GM18867 (cell line): ENCODE measurements around the gene SKAP1.

Experiments used
- ATAC-seq: cut with Tn5 transposase; IDR thresholded peaks from one replicate; pipeline ENCODE4 v1.9.1; 2021; ENCODE audit warnings: mild to moderate bottlenecking, moderate library complexity; ENCODE audit not compliant: unreplicated experiment

SKAP1 gene

DNA sequence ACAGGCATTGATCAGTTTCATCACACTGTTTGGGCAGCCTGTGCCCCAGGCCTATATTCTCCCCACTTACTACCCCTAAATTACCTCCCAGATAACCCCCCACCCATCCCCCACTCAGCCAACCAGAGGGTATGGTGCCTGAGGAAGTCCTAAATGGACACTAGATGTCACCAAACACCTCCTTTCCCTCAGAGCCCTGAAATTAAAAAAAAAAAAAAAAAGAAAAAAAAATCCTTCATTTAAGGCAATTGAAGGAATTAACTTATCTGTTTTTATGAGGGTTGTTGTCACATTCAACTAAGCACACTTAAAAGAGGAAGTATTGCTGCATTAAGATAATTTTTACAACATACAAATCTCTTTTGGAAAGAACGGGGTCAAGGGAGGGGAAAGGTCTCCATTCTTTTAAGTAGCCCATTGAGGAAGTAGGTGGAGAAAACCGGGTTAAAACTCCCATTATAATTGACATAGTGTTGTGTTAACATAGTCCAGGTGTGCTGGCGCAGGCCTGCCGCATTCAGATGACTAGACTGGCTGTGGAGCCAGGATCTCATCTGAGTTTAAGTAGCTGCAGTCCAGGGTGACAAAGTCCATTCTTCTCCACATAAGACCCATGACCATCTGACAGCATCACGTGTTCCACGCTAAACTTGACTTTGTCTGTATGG lies 276.2 kb downstream of the SKAP1 start:
- ATAC-seq, result no peak

DNA sequence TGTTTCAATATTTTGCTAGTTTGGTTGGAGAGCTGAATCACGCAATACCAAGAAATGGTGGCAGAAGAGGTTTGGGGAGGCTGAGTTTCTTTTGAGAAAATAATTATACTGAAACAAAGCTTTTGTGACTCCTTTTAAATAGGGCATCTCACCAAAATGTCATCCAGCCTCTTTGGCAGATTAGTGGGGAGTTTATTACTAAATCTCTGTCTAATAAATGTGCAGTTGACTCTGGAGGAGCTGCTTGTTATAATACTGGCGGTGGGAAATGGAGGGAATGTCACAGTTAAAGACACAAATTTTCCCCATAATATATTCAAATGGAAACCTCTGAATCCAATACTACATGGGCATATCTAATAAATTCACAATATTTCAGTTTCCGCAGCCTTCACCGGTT lies 277.7 kb downstream of the SKAP1 start:
- ATAC-seq, result no peak

DNA sequence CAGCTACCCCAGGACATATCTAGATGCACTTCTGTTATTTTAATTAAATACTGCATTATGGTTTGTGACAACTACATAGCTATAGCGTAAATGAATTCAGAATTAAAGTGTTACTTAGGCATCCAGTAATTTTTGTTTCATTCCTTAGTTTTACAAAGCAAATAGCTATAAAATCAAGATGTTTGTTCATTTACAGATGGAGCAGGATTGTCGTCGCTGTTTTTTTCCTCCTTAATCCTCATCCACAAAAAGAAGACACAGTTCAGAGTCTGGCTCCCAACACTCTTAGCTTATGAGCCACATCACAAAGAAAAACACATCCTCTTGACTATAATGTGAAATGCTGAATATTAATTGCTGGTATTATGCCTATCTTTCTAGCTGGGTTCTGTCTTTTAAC lies 278.8 kb downstream of the SKAP1 start:
- no peak for ATAC-seq

DNA sequence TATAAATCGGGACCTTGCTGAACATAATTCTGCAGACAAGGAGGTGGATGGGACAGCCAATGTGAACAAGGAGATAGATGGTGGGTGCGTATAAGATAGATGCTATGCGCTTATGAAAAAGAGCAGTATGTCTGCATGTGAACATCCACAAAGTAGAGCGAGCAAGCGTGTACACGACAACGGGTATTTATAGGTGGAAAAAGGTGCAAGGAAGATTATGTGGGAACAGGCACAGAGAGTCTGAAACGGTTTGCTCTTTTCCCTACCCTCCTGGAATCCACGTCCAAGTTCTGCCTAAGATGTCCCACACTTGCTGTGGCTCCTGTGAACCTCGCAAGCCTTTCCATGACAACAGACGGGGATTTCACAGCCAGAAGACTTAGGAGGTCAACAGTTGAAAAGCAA lies 279.4 kb downstream of the SKAP1 start:
- no peak for ATAC-seq

DNA sequence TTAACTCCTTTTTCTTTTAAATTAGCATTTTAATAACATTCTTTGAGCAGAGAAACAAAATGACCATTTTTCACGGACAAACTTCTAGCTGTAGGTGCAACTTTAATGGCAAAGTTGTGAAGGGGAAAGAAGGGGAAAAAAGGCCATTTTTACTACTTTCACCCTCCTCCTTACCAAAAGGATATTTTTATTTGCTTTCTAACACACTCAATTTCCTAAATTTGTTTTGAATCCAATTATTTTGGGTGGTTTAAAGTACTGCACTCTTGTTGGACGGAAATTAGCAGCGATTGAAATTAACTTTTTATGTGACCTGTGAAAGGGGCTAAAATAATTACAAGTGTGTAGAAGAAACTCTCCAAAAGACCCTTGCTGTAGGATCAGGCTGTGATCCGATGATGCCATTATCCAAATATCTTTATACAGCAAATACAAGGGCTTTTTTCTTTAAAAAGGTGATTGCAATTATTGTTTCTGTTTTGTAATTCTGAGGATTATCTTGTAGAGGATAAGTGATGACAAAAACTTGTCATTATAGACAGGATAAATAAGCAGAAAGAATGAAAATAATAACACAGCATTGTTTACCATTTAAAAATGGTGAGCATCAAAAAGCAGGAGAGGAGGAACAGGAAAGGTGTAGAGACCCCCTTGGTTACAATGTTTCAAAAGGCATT lies 280.1 kb downstream of the SKAP1 start:
- ATAC-seq, result no peak

DNA sequence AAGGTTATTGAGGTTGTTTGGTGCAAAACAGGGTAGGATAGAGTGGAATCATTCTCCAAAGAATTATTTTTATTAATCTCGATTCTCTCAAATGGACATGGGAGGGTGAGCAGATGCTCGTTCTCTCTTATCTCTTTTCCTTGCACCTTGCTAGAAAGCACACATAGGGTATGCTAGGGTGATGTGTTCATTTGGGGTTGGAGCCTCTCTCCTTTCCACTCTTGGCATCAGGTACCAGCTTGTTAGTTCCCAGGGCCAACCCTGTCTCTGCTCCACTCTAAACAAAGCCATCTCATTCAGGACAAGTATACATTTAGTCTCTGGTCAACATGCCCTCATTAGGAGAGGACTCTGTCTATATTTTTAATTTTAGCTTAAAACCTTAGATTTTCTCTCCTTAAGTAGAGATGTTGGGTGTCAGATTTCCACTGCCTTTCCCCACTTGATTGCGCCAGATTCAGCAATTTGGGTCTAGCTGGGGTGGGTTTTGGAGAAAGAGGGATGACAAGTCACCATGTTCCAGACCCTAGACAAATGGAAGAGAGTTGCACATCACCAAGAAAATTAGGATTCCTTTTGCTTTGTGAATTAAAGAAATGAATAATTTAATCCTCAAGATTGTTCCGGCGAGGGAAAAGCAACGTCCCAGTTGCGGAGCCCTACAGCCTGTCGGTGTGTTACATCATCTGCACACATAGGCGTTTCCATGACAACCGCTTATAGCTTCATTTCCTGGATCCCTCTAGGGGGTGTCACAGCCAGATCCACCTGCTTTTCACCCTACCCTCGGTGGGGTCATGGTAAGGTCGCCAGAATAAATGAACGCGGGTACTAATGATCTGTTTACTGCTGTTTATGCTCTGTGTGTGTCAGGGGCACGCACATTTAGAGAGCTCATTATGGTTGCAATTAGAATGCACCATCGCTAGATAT lies 280.9 kb downstream of the SKAP1 start:
- ATAC-seq, result no peak

DNA sequence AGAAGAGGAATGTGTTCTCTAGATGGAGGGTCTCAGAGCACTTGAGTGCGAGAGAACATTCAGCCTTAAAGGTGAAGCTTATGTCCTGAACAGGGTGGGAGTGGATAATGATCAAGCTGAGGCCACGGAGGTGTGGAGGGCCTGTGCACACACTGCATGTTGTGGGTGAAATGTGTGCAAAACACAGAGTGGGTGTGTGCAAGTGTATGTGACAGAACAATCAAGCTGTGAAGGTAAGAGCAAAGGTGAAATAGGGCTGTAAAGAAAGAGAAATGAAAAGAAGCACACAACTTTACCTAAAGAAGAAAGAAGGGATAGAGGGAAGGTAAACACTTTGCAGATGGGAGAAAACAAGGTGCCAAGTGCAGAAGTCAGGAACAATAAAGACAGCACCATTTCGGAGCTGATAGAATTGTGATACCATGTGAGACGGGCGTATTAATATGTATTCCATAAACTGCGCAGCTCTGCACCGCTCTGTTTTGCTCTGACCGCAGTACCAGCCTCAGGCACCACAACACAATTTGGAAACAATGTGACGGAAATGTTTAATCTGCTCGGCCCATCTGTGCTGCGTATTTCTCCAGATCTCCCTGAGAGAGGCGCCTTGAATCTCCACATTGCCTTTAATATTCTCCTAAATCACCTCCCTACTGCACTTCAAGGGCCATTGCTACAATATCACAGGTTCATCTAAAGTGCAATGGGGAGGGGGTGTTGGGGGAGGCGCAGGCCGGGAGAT lies 281.8 kb downstream of the SKAP1 start:
- ATAC-seq, result no peak

DNA sequence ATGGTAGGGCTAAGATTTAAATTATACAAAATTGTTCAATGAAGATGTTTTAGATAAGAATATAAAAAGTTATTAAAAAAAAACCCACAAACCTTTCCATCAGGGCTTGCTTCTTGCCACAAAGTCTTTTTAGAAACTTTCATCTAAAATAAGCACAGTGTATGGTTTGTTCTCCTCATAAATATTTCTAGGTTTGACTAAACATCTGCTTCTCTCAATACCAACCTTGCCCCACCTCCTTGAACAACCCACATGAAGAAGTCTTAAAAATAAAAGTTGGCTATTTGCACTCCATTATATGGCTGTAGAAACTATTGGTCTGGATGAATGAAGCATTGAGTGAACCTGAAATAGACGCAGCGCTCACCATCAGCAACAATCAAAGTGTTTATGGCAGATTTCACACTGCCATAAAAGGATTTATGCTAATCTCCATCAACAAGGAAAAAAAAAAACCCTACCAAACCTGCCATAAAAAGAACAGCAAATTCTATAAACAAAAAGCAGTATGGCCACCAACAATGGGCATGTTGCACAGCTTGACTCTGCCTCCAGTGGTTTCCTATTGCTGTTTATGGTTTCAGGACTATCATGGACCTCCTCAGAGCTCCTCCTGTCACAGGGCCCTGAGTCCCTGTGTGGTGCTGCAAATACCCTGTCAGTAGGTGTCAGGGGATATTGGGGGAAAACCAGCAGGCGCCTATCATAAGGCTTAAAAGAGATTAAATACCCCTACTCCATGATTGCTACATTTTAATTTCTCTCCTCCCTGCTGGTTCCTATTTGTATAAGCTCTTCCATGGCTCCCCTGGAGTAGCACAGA lies 284.8 kb downstream of the SKAP1 start:
- no peak for ATAC-seq

DNA sequence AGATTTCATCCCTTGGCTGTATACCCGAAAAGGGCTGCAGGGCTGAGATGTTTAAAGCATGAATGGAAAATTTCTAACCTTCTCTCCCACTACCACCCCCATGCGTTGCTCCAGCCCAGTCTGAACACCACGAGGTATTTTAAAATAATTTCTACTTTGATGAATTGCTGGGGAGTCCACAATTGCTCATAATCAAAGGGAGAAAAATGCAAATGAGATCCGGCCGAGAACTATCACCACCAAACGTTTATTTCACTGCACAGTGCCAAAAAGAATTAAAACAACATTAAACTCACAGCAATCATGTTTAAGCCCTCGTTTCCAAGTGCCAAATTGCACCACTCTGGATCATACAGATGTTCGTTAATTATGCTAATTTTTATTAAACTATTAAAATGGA lies 285.8 kb downstream of the SKAP1 start:
- ATAC-seq, result no peak

DNA sequence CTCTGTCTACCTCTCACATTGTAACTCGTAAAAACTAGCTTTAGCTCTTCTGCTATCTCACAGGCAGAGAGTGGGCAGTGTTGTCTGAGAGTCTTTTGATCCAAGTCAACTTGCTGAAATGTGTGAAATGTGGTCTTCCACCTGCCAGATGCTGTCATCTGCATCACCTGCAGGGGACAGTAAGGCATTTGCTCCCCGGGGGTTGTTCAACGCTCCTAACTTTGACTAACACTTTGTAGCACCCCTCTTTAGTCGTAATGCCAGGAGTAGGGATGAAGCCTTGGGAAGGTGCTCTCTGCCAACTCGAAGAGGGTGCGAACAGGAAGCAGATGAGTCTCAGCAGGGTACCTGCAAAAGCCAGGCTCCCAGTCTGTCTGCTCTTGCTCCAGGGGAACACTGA lies 286.4 kb downstream of the SKAP1 start:
- no peak for ATAC-seq

DNA sequence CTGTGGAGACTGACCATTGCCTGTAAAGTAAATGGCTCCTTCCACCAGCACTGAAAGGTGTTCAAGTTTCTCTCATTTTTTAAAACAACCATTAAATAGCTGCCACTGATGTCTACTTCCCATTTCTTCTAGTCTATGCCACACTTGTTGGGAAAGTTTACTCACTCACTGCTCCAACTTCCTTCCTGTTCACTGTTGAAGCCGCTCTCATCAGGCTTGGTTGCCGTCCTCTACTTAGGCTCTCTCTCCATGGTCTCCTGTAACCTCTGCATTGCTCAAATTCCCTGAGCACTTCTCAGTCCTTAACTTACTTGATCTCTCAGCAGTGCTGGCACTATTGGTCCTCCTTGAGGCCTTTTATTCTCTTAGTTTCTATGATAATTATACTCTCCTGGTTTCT lies 290.1 kb downstream of the SKAP1 start:
- ATAC-seq, result no peak

DNA sequence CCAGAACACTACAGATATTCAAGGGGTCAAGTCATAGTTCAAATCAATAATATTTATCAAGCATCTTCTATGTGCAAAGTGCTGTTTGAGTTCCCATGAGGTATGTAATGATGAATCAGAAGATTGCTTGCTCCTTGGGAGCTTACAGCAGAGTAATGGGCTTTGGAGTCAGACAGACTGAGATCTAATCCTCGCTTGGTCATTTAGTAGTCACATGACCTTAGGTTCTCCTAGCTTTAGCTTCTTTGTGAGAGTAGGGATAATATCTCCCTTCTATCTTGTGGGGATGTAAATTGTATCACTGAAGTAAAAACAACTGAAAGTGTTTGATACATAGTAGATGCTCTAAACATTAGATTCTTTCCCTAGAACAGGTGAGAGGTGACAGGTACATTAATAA lies 292.4 kb downstream of the SKAP1 start:
- no peak for ATAC-seq

DNA sequence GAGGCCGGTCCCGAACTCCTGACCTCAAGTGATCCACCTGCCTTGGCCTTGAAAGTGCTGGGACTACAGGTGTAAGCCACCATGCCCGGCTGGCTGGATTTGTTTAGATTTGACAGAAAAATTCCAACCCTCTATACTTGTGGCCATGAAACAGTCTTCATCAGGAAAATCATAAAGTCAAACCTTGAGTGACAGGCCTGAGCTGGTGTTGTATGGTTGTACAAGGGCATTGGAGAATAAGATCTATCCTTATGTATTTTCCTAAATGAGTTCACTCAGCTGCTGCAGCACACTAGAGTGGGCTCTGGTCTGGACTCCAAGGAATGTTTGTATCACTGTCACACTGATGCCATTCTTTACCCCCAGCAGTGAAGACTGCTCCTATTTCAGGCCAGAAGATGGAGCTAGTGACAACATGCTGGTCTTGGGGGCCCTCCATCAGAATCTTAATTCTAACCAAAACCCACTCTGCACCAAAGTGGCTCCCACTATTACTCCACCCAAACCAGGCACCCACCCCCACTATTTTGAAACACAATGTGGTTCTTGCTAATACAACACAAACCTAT lies 295.0 kb downstream of the SKAP1 start:
- ATAC-seq, result no peak

DNA sequence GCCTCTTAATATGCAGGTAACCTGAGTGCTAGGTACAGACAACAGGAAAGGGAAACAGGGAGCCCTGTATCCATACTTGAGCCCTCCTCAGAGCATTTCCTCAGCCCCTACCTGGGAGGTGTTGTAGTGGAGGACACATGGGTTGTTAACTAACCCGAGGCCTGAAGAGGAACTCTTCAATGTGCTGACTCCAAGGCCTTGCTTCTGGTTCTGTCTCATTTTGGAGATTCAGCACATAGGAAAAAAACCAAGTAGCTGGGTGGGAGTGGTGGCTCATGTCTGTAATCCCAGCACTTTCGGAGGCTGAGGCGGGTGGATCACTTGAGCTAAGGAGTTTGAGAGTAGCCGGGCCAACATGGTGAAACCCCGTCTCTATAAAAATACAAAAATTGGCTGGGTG lies 297.6 kb downstream of the SKAP1 start:
- ATAC-seq, result no peak

DNA sequence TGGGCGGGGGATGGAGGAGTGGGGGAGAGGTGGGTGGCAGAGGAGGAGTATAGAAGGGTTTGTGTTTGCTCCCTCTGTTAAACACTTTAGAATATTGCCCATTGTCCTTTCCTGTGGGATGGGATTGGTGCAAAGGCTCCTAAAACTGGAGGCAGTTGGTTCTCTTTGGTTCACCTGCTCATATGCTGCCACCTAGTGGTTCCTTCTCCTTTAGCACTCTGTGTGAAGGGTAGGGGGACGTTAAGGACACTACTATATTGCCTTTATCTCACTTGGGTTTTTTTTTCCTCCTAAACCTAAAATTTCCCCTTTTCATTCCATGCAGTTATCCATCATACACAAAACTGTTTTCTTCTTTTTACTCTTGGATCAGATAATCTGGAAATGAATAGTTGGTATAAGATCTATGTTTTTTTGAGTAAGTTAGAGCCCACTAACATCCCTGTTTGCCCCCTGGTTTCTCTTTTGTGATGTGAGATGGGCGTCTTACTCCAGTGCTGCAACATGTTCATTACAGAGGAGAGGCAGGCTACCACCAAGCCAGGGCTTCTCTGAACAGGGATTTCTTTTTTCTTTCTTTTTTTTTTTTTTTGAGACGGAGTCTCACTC lies 298.7 kb downstream of the SKAP1 start:
- no peak for ATAC-seq

DNA sequence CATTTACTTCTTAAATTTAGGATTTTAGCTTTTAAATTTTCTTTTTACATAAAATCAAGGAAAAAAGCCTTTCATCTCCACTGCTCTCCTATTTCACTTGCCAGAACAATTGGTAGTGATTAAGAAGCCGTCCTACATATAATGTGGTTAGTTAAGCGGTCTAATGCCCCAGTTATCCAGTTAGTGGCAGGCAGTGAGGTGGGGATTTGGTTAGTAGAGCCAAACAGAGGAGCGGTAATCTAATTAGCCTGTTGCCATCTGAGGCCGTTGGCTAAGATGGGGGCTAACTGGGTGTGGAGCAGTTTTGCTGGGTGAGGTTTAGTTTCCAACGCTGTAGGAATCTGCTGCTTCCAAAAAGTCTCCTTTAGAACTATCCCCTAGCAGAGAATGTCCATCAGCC lies 300.0 kb downstream of the SKAP1 start:
- no peak for ATAC-seq

DNA sequence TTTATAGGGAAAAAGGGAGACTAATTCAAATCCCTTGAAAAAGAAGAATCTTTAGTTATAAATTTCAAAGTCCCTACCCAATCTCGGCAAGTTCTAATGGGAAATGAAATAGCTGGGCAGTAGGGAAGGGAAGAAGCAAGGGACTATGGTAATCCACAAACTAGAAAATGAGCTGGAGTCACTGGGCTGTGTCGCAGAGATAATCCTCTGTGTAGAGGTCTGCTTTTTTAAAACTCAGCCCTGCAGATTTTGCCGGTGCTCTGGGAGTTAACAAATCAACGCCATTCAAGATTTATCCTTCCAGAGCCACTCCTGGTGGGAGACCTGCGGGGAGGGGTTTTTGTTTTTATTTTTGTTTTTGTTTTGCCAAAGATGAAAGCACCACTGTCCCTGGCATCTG lies 301.6 kb downstream of the SKAP1 start:
- no peak for ATAC-seq

DNA sequence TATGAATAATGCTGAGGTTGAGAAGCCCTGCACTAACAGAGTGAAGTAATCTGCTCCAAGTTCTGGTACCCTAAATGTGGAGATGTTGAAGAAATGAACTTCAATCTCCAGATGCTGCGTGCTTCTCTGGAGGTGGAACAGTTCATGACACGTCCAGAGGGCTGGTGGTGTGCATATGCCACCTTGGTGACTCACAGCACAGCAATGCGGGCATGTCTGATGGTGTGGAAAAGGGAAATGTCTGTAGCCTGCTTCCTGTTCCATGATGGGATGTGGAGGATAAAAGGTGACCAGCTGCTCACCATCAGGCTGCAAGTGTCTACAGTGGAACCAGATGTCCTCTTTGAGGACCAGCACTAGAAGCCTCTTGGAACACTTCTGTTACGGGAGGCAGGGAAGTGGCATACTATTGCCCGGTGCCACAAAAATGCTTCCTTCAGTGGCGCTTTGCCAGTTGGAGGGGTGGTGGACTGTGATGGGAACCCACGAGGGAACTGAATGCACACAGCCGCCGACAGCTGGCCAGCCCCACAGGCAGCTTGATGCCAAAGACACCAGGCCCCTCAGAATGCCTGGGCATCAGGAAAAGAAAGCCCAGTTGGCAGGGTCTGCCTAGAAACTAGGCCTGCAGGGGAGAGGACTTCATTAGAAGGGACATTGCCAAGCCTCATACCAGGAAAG lies 302.5 kb downstream of the SKAP1 start:
- no peak for ATAC-seq

DNA sequence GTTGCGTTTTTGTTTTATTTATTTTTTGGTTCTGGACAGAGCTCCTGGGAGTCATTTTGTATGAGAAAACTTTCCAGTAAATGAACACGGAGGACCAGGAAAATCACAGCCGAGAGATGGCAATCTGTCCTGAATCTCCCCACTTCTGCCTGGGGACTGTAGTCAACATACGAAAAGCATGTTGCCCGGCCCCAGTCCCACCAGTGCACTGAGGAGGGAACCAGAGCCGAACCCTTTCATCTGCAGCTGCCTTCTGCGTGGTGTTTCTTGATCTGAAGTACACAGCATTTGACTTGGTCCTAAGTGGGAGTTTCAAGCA lies 303.5 kb downstream of the SKAP1 start:
- ATAC-seq, result no peak
